WTC11 (cell line): ENCODE measurements around the gene LIN7C. TPM values are rescaled to one million over a fixed set of nuclear protein-coding genes. Genes with fewer than 3 reads are reported as not detected.

ENCODE experiments used
- ATAC-seq: fragments of 200-7000 bp; cut with Tn5 transposase; 2 replicates; pipeline ENCODE4 v1.10.0; 2021; ENCODE audit warnings: mild to moderate bottlenecking, moderate library complexity
- CTCF ChIA-PET: fragments of 300-600 bp; sonication (Branson Sonifier 250); formaldehyde crosslinking; loops from one replicate; lab custom pipeline; 2021; ENCODE audit warnings: antibody characterized with exemption; lab: Charles Lee
- POLR2A ChIA-PET: fragments of 350-600 bp; sonication (Branson Sonifier 250); formaldehyde crosslinking; loops from one replicate; lab custom pipeline; 2021; ENCODE audit warnings: antibody characterized with exemption; lab: Charles Lee
- DNase-seq: peaks from one replicate; pipeline ENCODE4 v3.0.0; 2021; ENCODE audit warnings: low spot score
- H3K27ac Mint-ChIP-seq: 2 replicates; pipeline ENCODE4 v1.8.0; 2021; ENCODE audit warnings: mixed read lengths
- H3K27me3 Mint-ChIP-seq: 2 replicates; pipeline ENCODE4 v1.8.0; 2021; ENCODE audit warnings: low read depth, mild to moderate bottlenecking, moderate library complexity, mixed read lengths
- H3K36me3 Mint-ChIP-seq: 2 replicates; pipeline ENCODE4 v1.8.0; 2021; ENCODE audit warnings: mixed read lengths
- H3K4me1 Mint-ChIP-seq: 2 replicates; pipeline ENCODE4 v1.8.0; 2022; ENCODE audit warnings: mixed read lengths
- H3K4me3 Mint-ChIP-seq: 2 replicates; pipeline ENCODE4 v1.8.0; 2021; ENCODE audit warnings: mild to moderate bottlenecking, moderate library complexity, mixed read lengths
- H3K9me3 Mint-ChIP-seq: 2 replicates; pipeline ENCODE4 v1.8.0; 2021; ENCODE audit warnings: mixed read lengths
- AFF4 ChIP-seq: sonication (generic); formaldehyde crosslinking; IDR thresholded peaks from 2 replicates; pipeline ENCODE4 v1.8.1; 2023; ENCODE audit warnings: mild to moderate bottlenecking, missing genetic modification reagents, borderline replicate concordance
- ATF3 ChIP-seq: sonication (generic); formaldehyde crosslinking; conservative IDR thresholded peaks from 2 replicates; pipeline ENCODE4 v1.8.1; 2022; ENCODE audit warnings: mild to moderate bottlenecking, missing genetic modification reagents
- CBFB ChIP-seq: sonication (generic); formaldehyde crosslinking; IDR thresholded peaks from 2 replicates; pipeline ENCODE4 v1.8.1; 2022; ENCODE audit warnings: mild to moderate bottlenecking, low read depth, missing genetic modification reagents
- CREM ChIP-seq: sonication (generic); formaldehyde crosslinking; IDR thresholded peaks from 2 replicates; pipeline ENCODE4 v1.8.1; 2022; ENCODE audit warnings: mild to moderate bottlenecking, missing genetic modification reagents, moderate library complexity
- EMX1 ChIP-seq: fragments of 250-450 bp; sonication (Bioruptor Pico); IDR thresholded peaks from 2 replicates; pipeline ENCODE4 v1.8.0; 2021; ENCODE audit warnings: mild to moderate bottlenecking
- GABPB1 ChIP-seq: sonication (generic); formaldehyde crosslinking; IDR thresholded peaks from 2 replicates; pipeline ENCODE4 v1.8.1; 2023; ENCODE audit warnings: mild to moderate bottlenecking, missing genetic modification reagents
- MXD4 ChIP-seq: fragments of 250-450 bp; sonication (Bioruptor Pico); IDR thresholded peaks from 2 replicates; pipeline ENCODE4 v1.8.0; 2021; ENCODE audit warnings: mild to moderate bottlenecking, moderate library complexity, borderline replicate concordance
- NFE2L1 ChIP-seq: sonication (generic); formaldehyde crosslinking; IDR thresholded peaks from 2 replicates; pipeline ENCODE4 v1.8.1; 2023; ENCODE audit warnings: missing genetic modification reagents
- NFYB ChIP-seq: sonication (generic); formaldehyde crosslinking; conservative IDR thresholded peaks from 2 replicates; pipeline ENCODE4 v1.8.0; 2022; ENCODE audit warnings: low read depth, missing genetic modification reagents
- NR1H2 ChIP-seq: sonication (generic); formaldehyde crosslinking; IDR thresholded peaks from 2 replicates; pipeline ENCODE4 v1.9.0; 2021; ENCODE audit warnings: mild to moderate bottlenecking, moderate library complexity, missing genetic modification reagents
- RORB ChIP-seq: fragments of 250-450 bp; sonication (Bioruptor Pico); IDR thresholded peaks from 2 replicates; pipeline ENCODE4 v1.9.0; 2021; ENCODE audit warnings: mild to moderate bottlenecking
- TP53 ChIP-seq: sonication (generic); formaldehyde crosslinking; IDR thresholded peaks from 2 replicates; pipeline ENCODE4 v1.8.1; 2023; ENCODE audit warnings: mild to moderate bottlenecking, missing genetic modification reagents
- USF2 ChIP-seq: sonication (generic); formaldehyde crosslinking; IDR thresholded peaks from 2 replicates; pipeline ENCODE4 v1.8.1; 2023; ENCODE audit warnings: mild to moderate bottlenecking, missing genetic modification reagents, moderate library complexity
- ZBTB21 ChIP-seq: sonication (generic); formaldehyde crosslinking; IDR thresholded peaks from 2 replicates; pipeline ENCODE4 v1.8.1; 2023; ENCODE audit warnings: mild to moderate bottlenecking, missing genetic modification reagents, borderline replicate concordance
- ZNF121 ChIP-seq: sonication (generic); formaldehyde crosslinking; IDR thresholded peaks from 2 replicates; pipeline ENCODE4 v1.8.0; 2023; ENCODE audit warnings: missing genetic modification reagents
- total RNA-seq: library from RNA; stranded (reverse); gene quantifications from 3 replicates; pipeline ENCODE4 v1.2.3, GENCODE V29; 2021
- TF ChIP-seq, protein P1 (sequence below): sonication (generic); formaldehyde crosslinking; IDR thresholded peaks from 2 replicates; pipeline ENCODE4 v1.8.1; 2022; ENCODE audit warnings: missing genetic modification reagents, borderline replicate concordance

LIN7C gene
- total RNA-seq, 1 experiment from 2014 or later, result 39.4 TPM

DNA sequence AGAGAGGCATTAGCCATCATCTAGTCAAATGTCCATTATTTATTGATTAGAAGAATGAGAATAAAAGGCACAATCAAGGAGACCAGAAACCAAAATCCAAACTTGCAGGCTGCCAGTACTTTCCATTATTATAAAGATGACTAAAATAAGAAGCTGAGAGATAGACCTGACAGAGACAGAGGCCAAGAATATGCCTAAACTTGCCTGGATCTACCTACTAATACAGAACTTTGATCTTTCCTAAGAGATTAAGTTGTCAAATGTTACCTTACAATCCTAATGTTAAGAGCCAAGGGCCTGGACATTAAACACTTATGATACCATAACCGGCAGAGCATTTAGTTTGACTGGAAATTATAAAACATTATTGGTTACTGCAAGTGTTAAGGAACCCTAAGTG, 40.2 kb downstream of the LIN7C start (continued):
- TF ChIP-seq, protein P1, sequence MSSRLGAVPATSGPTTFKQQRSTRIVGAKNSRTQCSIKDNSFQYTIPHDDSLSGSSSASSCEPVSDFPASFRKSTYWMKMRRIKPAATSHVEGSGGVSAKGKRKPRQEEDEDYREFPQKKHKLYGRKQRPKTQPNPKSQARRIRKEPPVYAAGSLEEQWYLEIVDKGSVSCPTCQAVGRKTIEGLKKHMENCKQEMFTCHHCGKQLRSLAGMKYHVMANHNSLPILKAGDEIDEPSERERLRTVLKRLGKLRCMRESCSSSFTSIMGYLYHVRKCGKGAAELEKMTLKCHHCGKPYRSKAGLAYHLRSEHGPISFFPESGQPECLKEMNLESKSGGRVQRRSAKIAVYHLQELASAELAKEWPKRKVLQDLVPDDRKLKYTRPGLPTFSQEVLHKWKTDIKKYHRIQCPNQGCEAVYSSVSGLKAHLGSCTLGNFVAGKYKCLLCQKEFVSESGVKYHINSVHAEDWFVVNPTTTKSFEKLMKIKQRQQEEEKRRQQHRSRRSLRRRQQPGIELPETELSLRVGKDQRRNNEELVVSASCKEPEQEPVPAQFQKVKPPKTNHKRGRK (CRISPR knock-in tag), result no peak
- no peak for TF ChIP-seq GABPB1 (CRISPR knock-in tag)

DNA sequence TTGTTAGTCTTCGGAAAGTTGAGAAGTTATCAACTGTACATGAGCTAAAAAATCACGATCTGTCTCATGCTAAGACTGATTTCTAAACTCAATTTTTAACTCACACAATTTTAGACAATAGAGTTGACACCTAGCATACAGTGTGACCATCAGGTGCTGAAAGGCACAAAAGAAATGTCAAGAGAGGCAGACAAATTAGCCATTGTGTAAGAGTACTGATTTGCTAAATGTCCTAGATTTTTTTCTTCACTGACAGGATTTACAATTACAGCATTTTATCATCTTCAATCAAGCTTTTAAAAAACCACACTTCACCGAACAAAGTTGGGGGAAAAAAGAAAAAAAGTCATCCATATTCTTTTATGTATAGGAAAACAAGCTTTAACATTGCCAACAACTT, 40.9 kb downstream of the LIN7C start:
- ChIA-PET CTCF (interaction anchor here (1.2 to 1.7 kb wide), 2 partner anchors 20 to 22 kb away, joined by 4 to 8 read pairs; no protein-coding TSS in a partner anchor), POLR2A (interaction anchor here (0.6 kb wide), 1 partner anchor 33 kb away, joined by 3 read pairs; no protein-coding TSS in a partner anchor)
- Mint-ChIP-seq H3K27ac (peak overlapping the region; percentile 62), H3K36me3 (peaks cover 8% of the 10 kb centered on the region), H3K4me1 (peaks cover 79% of the 10 kb centered on the region), H3K4me3 (peak overlapping the region; percentile 11; the same call in 1 of the 2 replicates), H3K27me3 (no peaks in the 10 kb centered on the region), H3K9me3 (no peaks in the 10 kb centered on the region)
- no peak for TF ChIP-seq NR1H2 (CRISPR knock-in tag)
- TF ChIP-seq AFF4 (CRISPR knock-in tag), result no peak
- no peak for TF ChIP-seq USF2 (CRISPR knock-in tag)
- TF ChIP-seq RORB, result no peak
- no peak for TF ChIP-seq ZBTB21 (CRISPR knock-in tag)
- no peak for TF ChIP-seq EMX1 (CRISPR knock-in tag)
- no peak for TF ChIP-seq MXD4 (CRISPR knock-in tag)
- TF ChIP-seq TP53, result no peak
- TF ChIP-seq NFYB (CRISPR knock-in tag), result no peak
- no peak for TF ChIP-seq CREM (CRISPR knock-in tag)
- TF ChIP-seq ZNF121, result no peak
- no peak for TF ChIP-seq NFE2L1 (CRISPR knock-in tag)
- ATAC-seq (no peak), DNase-seq (no peak)

DNA sequence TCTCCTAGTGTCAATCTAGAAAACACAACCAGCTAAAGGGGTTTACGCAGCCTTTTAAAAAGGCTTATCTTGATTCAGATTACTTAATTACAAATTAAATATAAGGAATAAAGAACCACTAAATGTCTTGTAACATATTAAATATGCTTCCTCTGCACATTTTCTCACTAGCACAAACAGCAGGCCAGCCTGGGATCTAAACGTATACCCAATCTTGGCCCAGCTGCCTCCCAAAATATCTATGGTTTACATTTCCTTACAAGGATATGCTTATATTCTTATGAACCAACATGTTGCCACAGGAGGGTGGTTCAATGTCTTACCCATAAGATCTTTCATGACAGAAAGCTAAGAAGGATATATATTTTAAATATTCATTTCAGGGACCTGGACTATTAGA, 41.7 kb downstream of the LIN7C start:
- Mint-ChIP-seq H3K4me3 (no peak overlapping the region), H3K36me3 (peaks cover 8% of the 10 kb centered on the region), H3K9me3 (no peaks in the 10 kb centered on the region), H3K4me1 (peaks cover 79% of the 10 kb centered on the region), H3K27me3 (no peaks in the 10 kb centered on the region), H3K27ac (peak overlapping the region; percentile 89)
- no peak for DNase-seq
- CTCF ChIA-PET, result interaction anchor here (0.5 to 1.7 kb wide), 5 partner anchors 8 to 281 kb away, joined by 3 to 8 read pairs (median 4); partner anchors contain the start of gene LGR4
- TF ChIP-seq ATF3 (CRISPR knock-in tag), result no peak
- no peak for TF ChIP-seq CBFB (CRISPR knock-in tag)
- POLR2A ChIA-PET, result interaction anchor here (0.6 to 1.1 kb wide), 3 partner anchors 8 to 32 kb away, joined by 3 to 5 read pairs (median 3); partner anchors contain the start of gene LGR4
- no peak for ATAC-seq
